Astrocyte of the cerebellum (primary cell): Measurements from ENCODE around the gene PHGDH.

Source experiments
- DNase-seq: peaks from one replicate; pipeline ENCODE4 v3.0.0-alpha.2; 2011; ENCODE audit warnings: low read depth
- H3K4me3 ChIP-seq: 2 replicates; pipeline ENCODE4 v1.5.1; 2011; ENCODE audit warnings: mild to moderate bottlenecking, low read depth, low read length, moderate library complexity
- in situ Hi-C: cut with HindIII; loops from 2 replicates; pipeline ENCODE4 v1.10.0; 2017; ENCODE audit warnings: low sequenced_read_pairs
- TF ChIP-seq, protein P1 (sequence below): IDR thresholded peaks from 2 replicates; pipeline ENCODE4 v1.5.1; 2012; ENCODE audit warnings: low read length, low read depth, moderate library complexity, mild to moderate bottlenecking; ENCODE audit errors: missing control alignments

Gene PHGDH

DNA sequence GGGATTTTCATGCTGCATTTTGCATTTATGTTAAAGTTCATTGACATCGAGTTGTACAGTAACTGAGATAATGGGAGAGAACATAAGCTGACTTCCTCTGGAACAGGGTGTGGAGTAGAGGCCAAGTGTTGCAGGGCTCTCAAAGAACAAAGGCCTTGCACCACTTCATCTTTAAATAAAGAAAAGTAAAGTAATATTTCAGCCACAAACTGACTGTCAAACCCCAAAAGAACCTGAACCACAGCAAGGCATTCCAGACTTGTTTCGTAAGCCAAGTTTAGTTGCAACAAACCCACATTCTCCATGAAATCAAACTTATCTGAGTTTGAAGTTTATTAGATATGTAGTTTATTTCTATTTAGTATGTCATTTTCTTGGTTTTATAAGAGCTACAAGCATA is 76.0 kb downstream of the PHGDH start:
- TF ChIP-seq, protein P1, sequence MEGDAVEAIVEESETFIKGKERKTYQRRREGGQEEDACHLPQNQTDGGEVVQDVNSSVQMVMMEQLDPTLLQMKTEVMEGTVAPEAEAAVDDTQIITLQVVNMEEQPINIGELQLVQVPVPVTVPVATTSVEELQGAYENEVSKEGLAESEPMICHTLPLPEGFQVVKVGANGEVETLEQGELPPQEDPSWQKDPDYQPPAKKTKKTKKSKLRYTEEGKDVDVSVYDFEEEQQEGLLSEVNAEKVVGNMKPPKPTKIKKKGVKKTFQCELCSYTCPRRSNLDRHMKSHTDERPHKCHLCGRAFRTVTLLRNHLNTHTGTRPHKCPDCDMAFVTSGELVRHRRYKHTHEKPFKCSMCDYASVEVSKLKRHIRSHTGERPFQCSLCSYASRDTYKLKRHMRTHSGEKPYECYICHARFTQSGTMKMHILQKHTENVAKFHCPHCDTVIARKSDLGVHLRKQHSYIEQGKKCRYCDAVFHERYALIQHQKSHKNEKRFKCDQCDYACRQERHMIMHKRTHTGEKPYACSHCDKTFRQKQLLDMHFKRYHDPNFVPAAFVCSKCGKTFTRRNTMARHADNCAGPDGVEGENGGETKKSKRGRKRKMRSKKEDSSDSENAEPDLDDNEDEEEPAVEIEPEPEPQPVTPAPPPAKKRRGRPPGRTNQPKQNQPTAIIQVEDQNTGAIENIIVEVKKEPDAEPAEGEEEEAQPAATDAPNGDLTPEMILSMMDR = no peak
- no peak overlapping the region for H3K4me3 ChIP-seq
- in situ Hi-C loops = no loop called here
- peak; percentile 59 for DNase-seq

DNA sequence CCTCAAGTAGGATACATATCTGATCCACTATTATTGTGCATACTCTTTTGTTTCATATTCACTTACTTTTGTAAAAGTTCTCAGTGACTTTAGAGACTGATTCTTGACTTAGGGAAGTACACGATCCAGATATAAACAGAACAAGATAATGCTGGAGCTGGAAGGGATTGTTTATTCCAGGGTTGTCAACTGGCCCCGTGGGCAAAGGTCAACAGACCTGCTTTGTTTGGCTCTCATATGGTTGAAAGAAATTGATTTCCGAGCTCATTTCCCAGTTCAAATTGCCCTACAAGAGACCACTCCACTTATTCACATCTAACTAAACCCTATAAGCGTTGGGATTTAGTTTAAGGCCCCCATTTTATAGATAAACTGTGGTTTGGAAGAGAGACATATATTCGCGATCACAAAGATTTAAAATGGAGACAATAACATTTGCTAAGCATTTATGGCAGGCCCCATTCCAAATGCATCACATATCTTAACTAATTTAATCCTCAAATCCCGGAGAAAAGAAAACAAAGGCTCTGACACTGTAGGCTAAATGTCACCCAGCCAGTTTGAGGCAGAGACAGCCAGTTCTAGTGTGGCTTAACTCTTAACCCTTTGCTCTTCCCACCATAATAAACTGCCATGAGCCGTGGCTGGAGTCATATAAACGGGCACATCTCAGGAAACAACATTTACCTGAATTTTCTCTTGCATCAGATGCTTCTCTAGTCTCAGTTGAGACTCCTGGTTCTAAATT is 78.9 kb downstream of the PHGDH start:
- in situ Hi-C loops = no loop called here
- no peak for DNase-seq

DNA sequence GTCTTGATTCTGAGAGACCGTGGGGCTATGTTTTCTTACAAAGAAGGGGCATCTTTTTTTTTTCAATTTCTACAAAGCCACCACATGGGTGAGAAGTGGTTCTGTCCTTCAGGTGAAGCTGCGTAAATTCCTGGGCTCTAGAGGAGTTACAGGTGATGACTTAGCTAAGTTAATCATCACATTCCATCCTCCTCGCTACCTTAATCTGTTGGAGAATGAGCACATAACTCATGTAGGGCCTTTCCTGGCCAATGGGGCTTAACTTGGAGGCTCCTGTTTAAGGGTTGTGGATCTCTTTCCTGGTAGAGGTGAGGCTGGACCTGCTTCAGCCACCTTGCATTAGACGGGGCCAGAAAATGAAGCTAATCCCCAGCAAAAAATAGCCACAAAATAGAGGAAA is 79.6 kb downstream of the PHGDH start:
- in situ Hi-C loops = no loop called here
- TF ChIP-seq, protein P1 = no peak
- no peak overlapping the region for H3K4me3 ChIP-seq
- no peak for DNase-seq

More for the DNA sequence above, 78.9 kb downstream of the PHGDH start:
- TF ChIP-seq, protein P1 = no peak
- no peak overlapping the region for H3K4me3 ChIP-seq
